Left cardiac atrium (tissue), 4 donors: ENCODE data around the gene FCSK. TPM values are rescaled to one million over a fixed set of nuclear protein-coding genes. Genes with fewer than 3 reads are reported as not detected.

Experiments used
- ATAC-seq, 2 donors: fragments of 200-7000 bp; cut with Tn5 transposase; one replicate each; pipeline ENCODE4 v1.9.1; 2020; ENCODE audit warnings: mild to moderate bottlenecking in 2 of 2, moderate library complexity in 2 of 2
- DNase-seq: peaks from one replicate; pipeline ENCODE4 v3.0.0-alpha.2; 2020
- intact Hi-C, 2 donors: fragments of 100-400 bp; cut with DNase I; formaldehyde crosslinking; loops; one replicate each; pipeline versions ENCODE4 v1.14.1 to v1.15.1; 2022 to 2023
- total RNA-seq, 2 donors: library from RNA; stranded (reverse); fragmentation: NEBNext Ultra II Directional; extraction: Animal tissue kit (Norgen Biotek cat#: 25700); gene quantifications; one replicate each; pipeline ENCODE4 v1.2.1, GENCODE V29; 2021
- donor health status: DM: no; HTN: yes; CAD: no.
- donor health status: DM: no; HTN: yes; CAD: no; lungs with severe emphysema.
- donor health status: DM: yes; HTN: yes; CAD: no.
- donor health status: Dilated cardiomyopathy.

Gene FCSK
- total RNA-seq, 2 donors from 2014 or later, result 9.5 to 11.4 TPM

- no peak for DNase-seq
- intact Hi-C loops, result loop anchor here (5.0 kb wide), 2 partner anchors 99 to 104 kb away; no protein-coding TSS in a partner anchor
- peak; percentile 40 to 58 for ATAC-seq
Observed at GRCh38 chr16:70470927-70471341, 16.5 kb downstream of the FCSK start.

- DNase-seq (no peak), ATAC-seq (no peak)
- intact Hi-C loops, result loop anchor here (5.0 kb wide), 2 partner anchors 101 to 106 kb away; no protein-coding TSS in a partner anchor
Observed at GRCh38 chr16:70472786-70473433, 18.5 kb downstream of the FCSK start.

- intact Hi-C loops, result loop anchor here (5.0 kb wide), 2 partner anchors 101 to 106 kb away; no protein-coding TSS in a partner anchor
Observed at GRCh38 chr16:70473446-70474319, 19.3 kb downstream of the FCSK start.

GRCh38 chr16:70474320-70475053, 20.1 kb downstream of the FCSK start:
- intact Hi-C loops, result loop anchor here (5.0 kb wide), 2 partner anchors 102 to 107 kb away; no protein-coding TSS in a partner anchor
- DNase-seq (no peak), ATAC-seq (no peak)

More at GRCh38 chr16:70473446-70474319, 19.3 kb downstream of the FCSK start:
- DNase-seq, result no peak
- ATAC-seq, result no peak

GRCh38 chr16:70475054-70475871, 20.9 kb downstream of the FCSK start:
- intact Hi-C loops, result no loop called here
- DNase-seq, result no peak
- ATAC-seq, result no peak

- intact Hi-C loops, result no loop called here
- no peak for DNase-seq
- peak; percentile 21 to 62 for ATAC-seq
Observed at GRCh38 chr16:70476272-70477020, 22.1 kb downstream of the FCSK start.

GRCh38 chr16:70478169-70478568, 23.8 kb downstream of the FCSK start:
- ATAC-seq (no peak), DNase-seq (no peak)
- intact Hi-C loops, result no loop called here

- ATAC-seq (peak; percentile 23 to 50), DNase-seq (peak; percentile 47)
- intact Hi-C loops, result no loop called here
Observed at GRCh38 chr16:70478912-70479341, 24.5 kb downstream of the FCSK start.

GRCh38 chr16:70480127-70481105, 26.0 kb downstream of the FCSK start:
- DNase-seq (no peak), ATAC-seq (no peak)
- intact Hi-C loops, result no loop called here

GRCh38 chr16:70481929-70482536, 27.6 kb downstream of the FCSK start:
- no peak for ATAC-seq
- no peak for DNase-seq
- intact Hi-C loops, result no loop called here

GRCh38 chr16:70482624-70483023, 28.2 kb downstream of the FCSK start:
- ATAC-seq, result no peak

GRCh38 chr16:70483426-70483825, 29.0 kb downstream of the FCSK start:
- no peak for ATAC-seq
- DNase-seq, result no peak
- intact Hi-C loops, result no loop called here

More at GRCh38 chr16:70482624-70483023, 28.2 kb downstream of the FCSK start:
- DNase-seq, result no peak
- intact Hi-C loops, result no loop called here

- ATAC-seq (no peak), DNase-seq (no peak)
- intact Hi-C loops, result no loop called here
Observed at GRCh38 chr16:70484867-70485266, 30.5 kb downstream of the FCSK start.

GRCh38 chr16:70490261-70490660, 35.9 kb downstream of the FCSK start:
- ATAC-seq, result no peak
- DNase-seq, result no peak
- intact Hi-C loops, result no loop called here

- DNase-seq (no peak), ATAC-seq (peak; percentile 33 to 41)
- intact Hi-C loops, result no loop called here
Observed at GRCh38 chr16:70493802-70494201, 39.4 kb downstream of the FCSK start.

- DNase-seq, result no peak
- peak; percentile 33 to 78 for ATAC-seq
- intact Hi-C loops, result no loop called here
Observed at GRCh38 chr16:70494202-70494770, 39.9 kb downstream of the FCSK start.
